Measurements from ENCODE around the gene RGS1.

The RGS1 gene

GRCh38 chr1:192627901-192628300 lies 52.3 kb downstream of the RGS1 start:
- no peak for DNase-seq

- DNase-seq = no peak
These were observed 53.0 kb downstream of the RGS1 start for GRCh38 chr1:192628396-192629057.

- DNase-seq = no peak
These were observed 54.0 kb downstream of the RGS1 start for GRCh38 chr1:192629612-192630011.

All from activated CD4-positive, alpha-beta T cell treated with anti-CD3 and anti-CD28 coated beads for 1 hour (primary cell).